OCI-LY3 (cell line): ENCODE data around the gene FLT1.

ENCODE experiments used
- CTCF ChIP-seq: fragments of 200-600, 300-600 bp; sonication (generic); IDR thresholded peaks from 2 replicates; pipeline ENCODE4 v1.5.1; 2014; ENCODE audit warnings: antibody characterized with exemption, low read length, low read depth
- EZH2phosphoT487 ChIP-seq: fragments of 200-600 bp; shearing (Covaris generic); IDR thresholded peaks from 2 replicates; pipeline ENCODE4 v1.6.1; 2018; ENCODE audit warnings: antibody characterized with exemption, mixed run types, low read depth

- TF ChIP-seq CTCF (no peak), EZH2phosphoT487 (no peak)
These were observed 84.8 kb downstream of the FLT1 start for GRCh38 chr13:28410096-28410495.
